Thyroid gland (tissue), 4 donors: ENCODE measurements around the gene FBRSL1.

Experiments used
- POLR2A ChIP-seq, 2 donors: fragments of 450-650 bp; IDR thresholded peaks; one replicate each; pipeline ENCODE4 v1.6.1; 2017; ENCODE audit warnings: antibody characterized with exemption in 2 of 2, mild to moderate bottlenecking in 2 of 2, moderate library complexity in 1 of 2
- TF ChIP-seq, protein P1 (sequence below), 6 experiments: fragments of 200-600 bp in 3 of 6; fragments of 450-650 bp in 3 of 6; sonication (generic) in 3 of 6; IDR thresholded peaks; one replicate each; pipeline ENCODE4 v1.5.1; 2016 to 2019; ENCODE audit warnings: antibody characterized with exemption in 6 of 6, mild to moderate bottlenecking in 2 of 6, inconsistent platforms in 1 of 6, moderate library complexity in 1 of 6

DNA sequence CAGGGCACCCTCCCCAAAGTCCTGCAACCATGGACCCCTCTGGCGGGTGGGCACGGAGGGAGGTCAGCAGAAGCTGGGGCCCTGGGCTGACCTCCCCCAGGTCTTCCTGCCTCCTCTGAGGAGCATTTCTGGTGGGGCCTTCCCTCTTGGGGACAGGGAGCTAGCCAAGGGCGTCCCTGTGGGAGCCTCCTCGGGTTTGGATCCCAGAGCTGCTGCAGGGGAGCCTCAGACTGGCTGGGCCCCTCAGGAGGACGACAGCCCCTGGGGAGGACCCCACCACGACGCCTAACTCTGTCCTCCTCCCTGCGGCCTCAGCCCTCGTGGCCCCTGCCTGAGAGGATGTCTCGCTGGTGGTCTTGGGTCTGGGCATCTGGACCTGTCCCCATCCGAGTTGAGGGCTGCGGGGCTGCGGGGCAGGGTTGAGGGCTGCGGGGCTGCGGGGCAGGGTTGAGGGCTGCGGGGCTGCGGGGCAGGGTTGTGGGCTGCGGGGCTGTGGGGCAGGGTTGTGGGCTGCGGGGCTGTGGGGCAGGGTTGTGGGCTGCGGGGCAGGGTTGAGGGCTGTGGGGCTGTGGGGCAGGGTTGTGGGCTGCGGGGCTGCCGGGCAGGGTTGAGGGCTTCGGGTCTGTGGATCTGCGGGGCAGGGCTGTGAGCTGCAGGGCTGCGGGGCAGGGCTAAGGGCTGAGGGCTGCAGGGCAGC, 37.4 kb downstream of the FBRSL1 start:
- TF ChIP-seq, protein P1, sequence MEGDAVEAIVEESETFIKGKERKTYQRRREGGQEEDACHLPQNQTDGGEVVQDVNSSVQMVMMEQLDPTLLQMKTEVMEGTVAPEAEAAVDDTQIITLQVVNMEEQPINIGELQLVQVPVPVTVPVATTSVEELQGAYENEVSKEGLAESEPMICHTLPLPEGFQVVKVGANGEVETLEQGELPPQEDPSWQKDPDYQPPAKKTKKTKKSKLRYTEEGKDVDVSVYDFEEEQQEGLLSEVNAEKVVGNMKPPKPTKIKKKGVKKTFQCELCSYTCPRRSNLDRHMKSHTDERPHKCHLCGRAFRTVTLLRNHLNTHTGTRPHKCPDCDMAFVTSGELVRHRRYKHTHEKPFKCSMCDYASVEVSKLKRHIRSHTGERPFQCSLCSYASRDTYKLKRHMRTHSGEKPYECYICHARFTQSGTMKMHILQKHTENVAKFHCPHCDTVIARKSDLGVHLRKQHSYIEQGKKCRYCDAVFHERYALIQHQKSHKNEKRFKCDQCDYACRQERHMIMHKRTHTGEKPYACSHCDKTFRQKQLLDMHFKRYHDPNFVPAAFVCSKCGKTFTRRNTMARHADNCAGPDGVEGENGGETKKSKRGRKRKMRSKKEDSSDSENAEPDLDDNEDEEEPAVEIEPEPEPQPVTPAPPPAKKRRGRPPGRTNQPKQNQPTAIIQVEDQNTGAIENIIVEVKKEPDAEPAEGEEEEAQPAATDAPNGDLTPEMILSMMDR (IDR thresholded peaks at IDR 0.05) = no peak
- no peak for TF ChIP-seq POLR2A (IDR thresholded peaks at IDR 0.05)
